H1 (cell line): ENCODE results near the gene SLC12A8. TPM values are rescaled to one million over a fixed set of nuclear protein-coding genes. Genes with fewer than 3 reads are reported as not detected.

Experiments
- CTCF ChIA-PET: fragments of 300-600 bp; sonication (Branson Sonifier 250); formaldehyde crosslinking; loops from one replicate; lab custom pipeline; 2021; ENCODE audit not compliant: partially characterized antibody; lab: Charles Lee
- POLR2A ChIA-PET: fragments of 300-600 bp; sonication (Branson Sonifier 250); formaldehyde crosslinking; loops from one replicate; lab custom pipeline; 2021; ENCODE audit warnings: inconsistent platforms; ENCODE audit not compliant: partially characterized antibody; lab: Charles Lee
- DNase-seq, 2 experiments: peaks; one replicate each; pipeline versions ENCODE4 v3.0.0 to v3.0.0-alpha.2; 2010 to 2022; ENCODE audit warnings: low spot score in 2 of 2, low read depth in 1 of 2, mixed read lengths in 1 of 2
- FAIRE-seq: peaks from 2 replicates; lab custom pipeline; 2011; peaks lifted over from hg19 to GRCh38; lab: Jason Lieb, UNC
- H2AFZ ChIP-seq: 2 replicates; pipeline ENCODE4 v1.8.1; 2012; ENCODE audit warnings: low read length, inconsistent platforms
- H2AK5ac ChIP-seq: 2 replicates; pipeline ENCODE4 v1.6.1; 2013; ENCODE audit warnings: low read depth, low read length
- H2BK120ac ChIP-seq: replicated peaks from 2 replicates; pipeline ENCODE3; 2013; ENCODE audit warnings: low read depth, low read length, inconsistent platforms
- H2BK12ac ChIP-seq: 2 replicates; pipeline ENCODE4 v1.6.1; 2013; ENCODE audit warnings: low read depth, low read length
- H2BK15ac ChIP-seq: 2 replicates; pipeline ENCODE4 v1.6.1; 2013; ENCODE audit warnings: low read length
- H2BK20ac ChIP-seq: 2 replicates; pipeline ENCODE4 v1.6.1; 2013; ENCODE audit warnings: low read length
- H2BK5ac ChIP-seq: 2 replicates; pipeline ENCODE4 v1.6.1; 2013; ENCODE audit warnings: low read depth, low read length
- H3K14ac ChIP-seq: 2 replicates; pipeline ENCODE4 v1.6.1; 2013; ENCODE audit warnings: inconsistent platforms; ENCODE audit not compliant: insufficient read length
- H3K18ac ChIP-seq: 2 replicates; pipeline ENCODE4 v1.6.1; 2013; ENCODE audit warnings: low read length; ENCODE audit errors: extremely low read depth
- H3K23ac ChIP-seq: 2 replicates; pipeline ENCODE4 v1.6.1; 2013; ENCODE audit warnings: inconsistent platforms; ENCODE audit not compliant: insufficient read length
- H3K23me2 ChIP-seq: 2 replicates; pipeline ENCODE4 v1.6.1; 2013; ENCODE audit warnings: low read depth, low read length
- H3K27ac ChIP-seq: 2 replicates; pipeline ENCODE4 v1.6.1; 2011; ENCODE audit warnings: low read depth, low read length, inconsistent platforms
- H3K27me3 ChIP-seq, 4 experiments: replicated peaks in 1 of 4; 1 replicate in 1 of 4; 2 replicates in 3 of 4; pipeline versions ENCODE4 v1.6.1 to v1.8.1; 2011 to 2013; ENCODE audit warnings: low read length in 3 of 4, mild to moderate bottlenecking in 3 of 4, inconsistent platforms in 2 of 4, mixed read lengths in 2 of 4, moderate library complexity in 1 of 4; ENCODE audit not compliant: control insufficient read depth in 3 of 4, insufficient read depth in 3 of 4; ENCODE audit errors: extremely low read depth in 1 of 4
- H3K36me3 ChIP-seq, 4 experiments: 2 replicates each; pipeline versions ENCODE4 v1.6.1 to v1.8.1; 2011 to 2013; ENCODE audit warnings: mild to moderate bottlenecking in 4 of 4, low read length in 3 of 4, moderate library complexity in 2 of 4, control low read depth in 1 of 4, inconsistent platforms in 1 of 4; ENCODE audit not compliant: insufficient read depth in 4 of 4, control insufficient read depth in 2 of 4
- H3K4ac ChIP-seq: replicated peaks from 2 replicates; pipeline ENCODE3; 2013; ENCODE audit warnings: low read length, low read depth, mixed read lengths, inconsistent platforms; ENCODE audit not compliant: insufficient read length
- H3K4me1 ChIP-seq, 4 experiments: replicated peaks in 1 of 4; 1 replicate in 1 of 4; 2 replicates in 3 of 4; pipeline versions ENCODE4 v1.6.1 to v1.8.1; 2011 to 2013; ENCODE audit warnings: low read length in 3 of 4, inconsistent platforms in 2 of 4, mixed read lengths in 1 of 4; ENCODE audit not compliant: insufficient read depth in 4 of 4, control insufficient read depth in 3 of 4
- H3K4me2 ChIP-seq, 2 experiments: 2 replicates each; pipeline versions ENCODE4 v1.6.1 to v1.8.1; 2011 to 2013; ENCODE audit warnings: low read depth in 2 of 2, low read length in 2 of 2, control low read depth in 1 of 2, inconsistent platforms in 1 of 2, mild to moderate bottlenecking in 1 of 2; ENCODE audit not compliant: insufficient read depth in 1 of 2
- H3K4me3 ChIP-seq, 4 experiments: fragments of 200-600, 300-600 bp in 1 of 4; sonication (generic), shearing (Covaris generic), sonication (Bioruptor Twin) in 1 of 4; 2 replicates each; pipeline versions ENCODE4 v1.5.1 to v1.8.1; 2011 to 2016; ENCODE audit warnings: low read length in 4 of 4, low read depth in 3 of 4, control low read depth in 2 of 4, inconsistent platforms in 2 of 4, mild to moderate bottlenecking in 2 of 4, mixed read lengths in 1 of 4, moderate library complexity in 1 of 4; ENCODE audit not compliant: insufficient read depth in 2 of 4; ENCODE audit errors: extremely low read depth in 1 of 4
- H3K56ac ChIP-seq: replicated peaks from 2 replicates; pipeline ENCODE3; 2013; ENCODE audit warnings: low read depth, mild to moderate bottlenecking, mixed read lengths, low read length, inconsistent platforms; ENCODE audit not compliant: insufficient read length
- H3K79me1 ChIP-seq: 2 replicates; pipeline ENCODE4 v1.6.1; 2013; ENCODE audit warnings: low read depth, low read length, control low read depth
- H3K79me2 ChIP-seq, 2 experiments: 2 replicates each; pipeline versions ENCODE4 v1.6.1 to v1.8.1; 2012 to 2013; ENCODE audit warnings: low read length in 2 of 2, mild to moderate bottlenecking in 2 of 2, inconsistent platforms in 1 of 2; ENCODE audit not compliant: insufficient read depth in 2 of 2, control insufficient read depth in 1 of 2
- H3K9ac ChIP-seq, 4 experiments: replicated peaks in 1 of 4; 1 replicate in 1 of 4; 2 replicates in 3 of 4; pipeline versions ENCODE4 v1.6.1 to v1.8.1; 2011 to 2013; ENCODE audit warnings: low read depth in 3 of 4, low read length in 3 of 4, control low read depth in 2 of 4, mild to moderate bottlenecking in 2 of 4, moderate library complexity in 2 of 4, inconsistent platforms in 1 of 4; ENCODE audit errors: extremely low read depth in 1 of 4
- H3K9me3 ChIP-seq, 2 experiments: 2 replicates each; pipeline versions ENCODE4 v1.6.1 to v1.8.1; 2012 to 2013; ENCODE audit warnings: mild to moderate bottlenecking in 2 of 2, moderate library complexity in 2 of 2, control low read depth in 1 of 2, inconsistent platforms in 1 of 2, low read depth in 1 of 2, low read length in 1 of 2, mixed read lengths in 1 of 2; ENCODE audit not compliant: insufficient read depth in 2 of 2
- H4K20me1 ChIP-seq, 2 experiments: replicated peaks in 1 of 2; 2 replicates each; pipeline versions ENCODE3 to v1.8.1; 2011 to 2013; ENCODE audit warnings: inconsistent platforms in 2 of 2, low read length in 2 of 2, mild to moderate bottlenecking in 1 of 2; ENCODE audit not compliant: insufficient read depth in 2 of 2, control insufficient read depth in 1 of 2
- H4K5ac ChIP-seq: 2 replicates; pipeline ENCODE4 v1.6.1; 2013; ENCODE audit warnings: low read length, low read depth, mixed read lengths, inconsistent platforms; ENCODE audit not compliant: insufficient read length
- H4K8ac ChIP-seq: 2 replicates; pipeline ENCODE4 v1.8.0; 2013; ENCODE audit warnings: mild to moderate bottlenecking, moderate library complexity, low read length, inconsistent platforms; ENCODE audit not compliant: insufficient read depth; ENCODE audit errors: extremely low read depth
- H4K91ac ChIP-seq: replicated peaks from 2 replicates; pipeline ENCODE3; 2013; ENCODE audit warnings: low read length, mixed read lengths, inconsistent platforms; ENCODE audit not compliant: insufficient read length
- MAFK ChIP-seq: IDR thresholded peaks from 2 replicates; pipeline ENCODE4 v1.6.1; 2012; ENCODE audit warnings: low read depth, mild to moderate bottlenecking, improper control_type of control experiment, low read length
- SIX5 ChIP-seq: IDR thresholded peaks from 2 replicates; pipeline ENCODE4 v1.6.1; 2011; ENCODE audit warnings: mild to moderate bottlenecking, low read depth, low read length
- whole genome bisulfite sequencing, 2 experiments: shearing (Covaris generic) in 1 of 2; methylation state at CpG; one replicate each; pipeline versions ENCODE4 v1.1.6 to v1.1.7; 2013 to 2015; ENCODE audit warnings: low lambda C conversion rate in 2 of 2, mixed read lengths in 2 of 2, inconsistent platforms in 1 of 2, low coverage in 1 of 2, missing lambda C conversion rate in 1 of 2; ENCODE audit not compliant: insufficient replicate concordance in 2 of 2, insufficient coverage in 1 of 2, insufficient read length in 1 of 2; ENCODE audit errors: extremely low coverage in 1 of 2, missing lambda C conversion rate in 1 of 2; 5-methylcytosine and 5-hydroxymethylcytosine counted together
- polyA plus RNA-seq, 7 experiments: library from polyadenylated mRNA; depleted of rRNA in 3 of 7; stranded (reverse) in 5 of 7; unstranded in 2 of 7; fragments of >200 nt in 5 of 7; fragments of 200-250 nt in 2 of 7; gene quantifications; 1 replicate in 5 of 7; 2 replicates in 1 of 7; 4 replicates in 1 of 7; pipeline versions ENCODE4 v1.2.1 to v1.2.3, GENCODE V29; 2011 to 2013; ENCODE audit warnings: missing spikeins in 2 of 7, mixed read lengths in 2 of 7
- total RNA-seq: library from RNA; stranded (reverse); fragmentation: NEBNext Ultra II Directional; extraction: Animal tissue kit (Norgen Biotek cat#: 25700); gene quantifications from 2 replicates; pipeline ENCODE4 v1.2.1, GENCODE V29; 2021

SLC12A8 gene
- total and polyA plus RNA-seq, 2 of the 8 experiments (the other 6 are each of a cell fraction or from before 2014, with no cell fraction given) = 13.7 to 14.4 TPM

GRCh38 chr3:125143538-125143937, 69.0 kb downstream of the SLC12A8 start:
- Histone ChIP-seq H4K20me1 (no peaks in the 10 kb centered on the region), H3K4ac (no peak overlapping the region), H4K8ac (no peak overlapping the region), H2BK5ac (peak overlapping the region; percentile 35; the same call in 1 of the 2 replicates), H3K23me2 (peaks cover 7% of the 10 kb centered on the region; the same call in 1 of the 2 replicates), H3K56ac (no peak overlapping the region), H3K14ac (no peak overlapping the region), H3K27me3 (peaks cover 0 to 8% (median 5%) of the 10 kb centered on the region in 4 experiments; a peak in 5 of 7 replicates), H2BK12ac (0 out of 2 replicates have a peak overlapping the region, but pooled peaks have one; percentile 80), H4K5ac (no peak overlapping the region), H2AFZ (no peak overlapping the region), H2BK15ac (no peak overlapping the region; the same call in 1 of the 2 replicates), H3K9me3 (no peaks in the 10 kb centered on the region), H3K9ac (no peak overlapping the region), H3K4me1 (peaks cover 15 to 38% (median 28%) of the 10 kb centered on the region in 4 experiments), H3K79me1 (no peaks in the 10 kb centered on the region), H2AK5ac (no peak overlapping the region), H3K27ac (no peak overlapping the region), H3K4me3 (no peak overlapping the region), H4K91ac (no peak overlapping the region), H2BK120ac (no peak overlapping the region), H3K18ac (peak overlapping the region; percentile 43; the same call in 1 of the 2 replicates), H3K23ac (no peak overlapping the region), H3K4me2 (no peak overlapping the region; a peak in 1 of 4 replicates), H3K36me3 (no peaks in the 10 kb centered on the region), H2BK20ac (no peak overlapping the region), H3K79me2 (no peaks in the 10 kb centered on the region)
- no peak for DNase-seq
- no peak for FAIRE-seq
- POLR2A ChIA-PET = interaction anchor here (1.3 kb wide), 1 partner anchor 20 kb away, joined by 6 read pairs; no protein-coding TSS in a partner anchor
- 87% methylated on average over 3 of the region's 3 CpGs; no CpG with 5 or more reads in 1 of the 2 experiments for WGBS, 2 experiments
- CTCF ChIA-PET = interaction anchor here (0.7 to 3.5 kb wide), 5 partner anchors 10 to 78 kb away, joined by 3 to 14 read pairs (median 4); no protein-coding TSS in a partner anchor
- TF ChIP-seq SIX5 (no peak), MAFK (no peak)
